HepG2 (cell line): Measurements from ENCODE around the gene HS6ST2. TPM values are rescaled to one million over a fixed set of nuclear protein-coding genes. Genes with fewer than 3 reads are reported as not detected.

Experiments
- ISX ChIP-seq: sonication (generic); formaldehyde crosslinking; conservative IDR thresholded peaks from 2 replicates; pipeline ENCODE4 v1.5.0; 2020; ENCODE audit warnings: missing genetic modification reagents
- MEF2D ChIP-seq: sonication (generic); formaldehyde crosslinking; IDR thresholded peaks from 2 replicates; pipeline ENCODE4 v1.5.1; 2020; ENCODE audit warnings: mild to moderate bottlenecking, missing genetic modification reagents
- SALL1 ChIP-seq: sonication (generic); formaldehyde crosslinking; IDR thresholded peaks from 2 replicates; pipeline ENCODE4 v1.8.0; 2022; ENCODE audit warnings: mild to moderate bottlenecking, missing genetic modification reagents
- SMC3 ChIP-seq: IDR thresholded peaks from 2 replicates; pipeline ENCODE4 v1.6.1; 2011; ENCODE audit warnings: low read length, improper control_type of control experiment
- SRSF1 ChIP-seq: fragments of 200-400 bp; formaldehyde crosslinking; optimal IDR thresholded peaks from 2 replicates; pipeline ENCODE3; 2017; ENCODE audit warnings: mild to moderate bottlenecking, low read depth, low read length, moderate library complexity
- STAG1 ChIP-seq: sonication (generic); formaldehyde crosslinking; IDR thresholded peaks from 2 replicates; pipeline ENCODE4 v1.4.0; 2020; ENCODE audit warnings: missing genetic modification reagents
- ZC3H13 ChIP-seq: sonication (generic); formaldehyde crosslinking; IDR thresholded peaks from 2 replicates; pipeline ENCODE4 v1.8.1; 2023; ENCODE audit warnings: mild to moderate bottlenecking, missing genetic modification reagents, moderate library complexity
- ZMYM3 ChIP-seq: sonication (generic); formaldehyde crosslinking; IDR thresholded peaks from 2 replicates; pipeline ENCODE4 v1.5.1; 2020; ENCODE audit warnings: mild to moderate bottlenecking, missing genetic modification reagents
- ZNF367 ChIP-seq: sonication (generic); formaldehyde crosslinking; IDR thresholded peaks from 2 replicates; pipeline ENCODE4 v1.4.0; 2020; ENCODE audit warnings: missing genetic modification reagents, borderline replicate concordance
- ZNF598 ChIP-seq: sonication (generic); formaldehyde crosslinking; IDR thresholded peaks from 2 replicates; pipeline ENCODE4 v1.5.1; 2020; ENCODE audit warnings: mild to moderate bottlenecking, missing genetic modification reagents, borderline replicate concordance
- ZNF75D ChIP-seq: sonication (generic); formaldehyde crosslinking; IDR thresholded peaks from 2 replicates; pipeline ENCODE4 v1.8.1; 2023; ENCODE audit warnings: missing genetic modification reagents, mild to moderate bottlenecking, borderline replicate concordance
- ZSCAN22 ChIP-seq: sonication (generic); formaldehyde crosslinking; IDR thresholded peaks from 2 replicates; pipeline ENCODE4 v1.4.0; 2020; ENCODE audit warnings: mild to moderate bottlenecking, missing genetic modification reagents
- polyA plus RNA-seq, 8 experiments: library from polyadenylated mRNA; depleted of rRNA in 3 of 8; stranded (reverse) in 7 of 8; unstranded in 1 of 8; fragments of >200 nt; fragmentation: Illumina TruSeq in 4 of 8; extraction: Trizol in 4 of 8; gene quantifications; 2 replicates each; pipeline versions ENCODE4 v1.2.1 to v1.2.3, GENCODE V29; 2011 to 2016; ENCODE audit warnings: low read depth in 4 of 8, missing spikeins in 1 of 8, mixed read lengths in 1 of 8; ENCODE audit not compliant: insufficient read depth in 1 of 8
- total RNA-seq, 5 experiments: library from RNA; depleted of rRNA; stranded (reverse); fragments of >200 nt; fragmentation: Illumina TruSeq; extraction: Trizol; gene quantifications; 2 replicates each; pipeline ENCODE4 v1.2.3, GENCODE V29; 2016; ENCODE audit warnings: low read depth in 1 of 5
- TF ChIP-seq, protein P1 (sequence below): sonication (generic); formaldehyde crosslinking; IDR thresholded peaks from 2 replicates; pipeline ENCODE4 v1.5.0; 2020; ENCODE audit warnings: mild to moderate bottlenecking, missing genetic modification reagents, borderline replicate concordance
- TF ChIP-seq, protein P2 (sequence below): sonication (generic); formaldehyde crosslinking; IDR thresholded peaks from 2 replicates; pipeline ENCODE4 v1.5.1; 2020; ENCODE audit warnings: mild to moderate bottlenecking, missing genetic modification reagents
- TF ChIP-seq, protein P3 (sequence below): IDR thresholded peaks from 2 replicates; pipeline ENCODE4 v1.6.1; 2016; ENCODE audit warnings: mild to moderate bottlenecking
- TF ChIP-seq, protein P4 (sequence below): sonication (generic); formaldehyde crosslinking; IDR thresholded peaks from 2 replicates; pipeline ENCODE4 v1.9.0; 2022; ENCODE audit warnings: low read depth, missing genetic modification reagents

HS6ST2 gene
- total and polyA plus RNA-seq, 2 of the 13 experiments (the other 11 are each of a cell fraction or from before 2014, with no cell fraction given): 0.05 TPM; not detected in 1

DNA sequence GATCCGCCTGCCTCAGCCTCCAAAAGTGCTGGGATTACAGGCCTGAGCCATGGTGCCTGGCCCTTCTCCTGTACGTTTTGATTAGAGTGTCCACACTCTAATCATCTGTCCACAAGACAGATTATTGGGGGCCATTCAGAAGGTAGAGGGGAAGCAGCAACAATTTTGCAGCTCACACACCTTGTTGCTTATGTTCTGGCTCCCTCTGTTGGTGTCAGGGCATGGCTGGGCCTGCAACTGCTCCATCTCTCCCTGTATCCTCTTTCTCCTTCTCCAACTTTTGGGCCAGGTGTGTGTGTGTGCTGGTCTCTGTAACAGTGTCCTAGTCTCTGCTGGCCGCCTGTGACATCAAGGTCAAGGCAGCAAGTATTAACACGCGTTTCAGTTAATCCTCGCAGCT lies 344.1 kb downstream of the HS6ST2 start (continued):
- TF ChIP-seq, protein P1, sequence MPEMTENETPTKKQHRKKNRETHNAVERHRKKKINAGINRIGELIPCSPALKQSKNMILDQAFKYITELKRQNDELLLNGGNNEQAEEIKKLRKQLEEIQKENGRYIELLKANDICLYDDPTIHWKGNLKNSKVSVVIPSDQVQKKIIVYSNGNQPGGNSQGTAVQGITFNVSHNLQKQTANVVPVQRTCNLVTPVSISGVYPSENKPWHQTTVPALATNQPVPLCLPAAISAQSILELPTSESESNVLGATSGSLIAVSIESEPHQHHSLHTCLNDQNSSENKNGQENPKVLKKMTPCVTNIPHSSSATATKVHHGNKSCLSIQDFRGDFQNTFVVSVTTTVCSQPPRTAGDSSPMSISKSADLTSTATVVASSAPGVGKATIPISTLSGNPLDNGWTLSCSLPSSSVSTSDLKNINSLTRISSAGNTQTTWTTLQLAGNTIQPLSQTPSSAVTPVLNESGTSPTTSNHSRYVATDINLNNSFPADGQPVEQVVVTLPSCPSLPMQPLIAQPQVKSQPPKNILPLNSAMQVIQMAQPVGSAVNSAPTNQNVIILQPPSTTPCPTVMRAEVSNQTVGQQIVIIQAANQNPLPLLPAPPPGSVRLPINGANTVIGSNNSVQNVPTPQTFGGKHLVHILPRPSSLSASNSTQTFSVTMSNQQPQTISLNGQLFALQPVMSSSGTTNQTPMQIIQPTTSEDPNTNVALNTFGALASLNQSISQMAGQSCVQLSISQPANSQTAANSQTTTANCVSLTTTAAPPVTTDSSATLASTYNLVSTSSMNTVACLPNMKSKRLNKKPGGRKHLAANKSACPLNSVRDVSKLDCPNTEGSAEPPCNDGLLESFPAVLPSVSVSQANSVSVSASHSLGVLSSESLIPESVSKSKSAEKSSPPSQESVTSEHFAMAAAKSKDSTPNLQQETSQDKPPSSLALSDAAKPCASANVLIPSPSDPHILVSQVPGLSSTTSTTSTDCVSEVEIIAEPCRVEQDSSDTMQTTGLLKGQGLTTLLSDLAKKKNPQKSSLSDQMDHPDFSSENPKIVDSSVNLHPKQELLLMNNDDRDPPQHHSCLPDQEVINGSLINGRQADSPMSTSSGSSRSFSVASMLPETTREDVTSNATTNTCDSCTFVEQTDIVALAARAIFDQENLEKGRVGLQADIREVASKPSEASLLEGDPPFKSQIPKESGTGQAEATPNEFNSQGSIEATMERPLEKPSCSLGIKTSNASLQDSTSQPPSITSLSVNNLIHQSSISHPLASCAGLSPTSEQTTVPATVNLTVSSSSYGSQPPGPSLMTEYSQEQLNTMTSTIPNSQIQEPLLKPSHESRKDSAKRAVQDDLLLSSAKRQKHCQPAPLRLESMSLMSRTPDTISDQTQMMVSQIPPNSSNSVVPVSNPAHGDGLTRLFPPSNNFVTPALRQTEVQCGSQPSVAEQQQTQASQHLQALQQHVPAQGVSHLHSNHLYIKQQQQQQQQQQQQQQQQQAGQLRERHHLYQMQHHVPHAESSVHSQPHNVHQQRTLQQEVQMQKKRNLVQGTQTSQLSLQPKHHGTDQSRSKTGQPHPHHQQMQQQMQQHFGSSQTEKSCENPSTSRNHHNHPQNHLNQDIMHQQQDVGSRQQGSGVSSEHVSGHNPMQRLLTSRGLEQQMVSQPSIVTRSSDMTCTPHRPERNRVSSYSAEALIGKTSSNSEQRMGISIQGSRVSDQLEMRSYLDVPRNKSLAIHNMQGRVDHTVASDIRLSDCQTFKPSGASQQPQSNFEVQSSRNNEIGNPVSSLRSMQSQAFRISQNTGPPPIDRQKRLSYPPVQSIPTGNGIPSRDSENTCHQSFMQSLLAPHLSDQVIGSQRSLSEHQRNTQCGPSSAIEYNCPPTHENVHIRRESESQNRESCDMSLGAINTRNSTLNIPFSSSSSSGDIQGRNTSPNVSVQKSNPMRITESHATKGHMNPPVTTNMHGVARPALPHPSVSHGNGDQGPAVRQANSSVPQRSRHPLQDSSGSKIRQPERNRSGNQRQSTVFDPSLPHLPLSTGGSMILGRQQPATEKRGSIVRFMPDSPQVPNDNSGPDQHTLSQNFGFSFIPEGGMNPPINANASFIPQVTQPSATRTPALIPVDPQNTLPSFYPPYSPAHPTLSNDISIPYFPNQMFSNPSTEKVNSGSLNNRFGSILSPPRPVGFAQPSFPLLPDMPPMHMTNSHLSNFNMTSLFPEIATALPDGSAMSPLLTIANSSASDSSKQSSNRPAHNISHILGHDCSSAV (CRISPR knock-in tag): no peak
- peak; percentile 14; the same call in 1 of the 2 replicates for TF ChIP-seq SALL1 (CRISPR knock-in tag)
- TF ChIP-seq ZNF75D: no peak
- peak; percentile 53; the same call in 1 of the 2 replicates for TF ChIP-seq SMC3
- no peak for TF ChIP-seq ZSCAN22 (CRISPR knock-in tag)
- no peak for TF ChIP-seq ZNF598 (CRISPR knock-in tag)
- TF ChIP-seq ZMYM3: peak; percentile 47; the same call in 1 of the 2 replicates
- no peak for TF ChIP-seq ZNF367 (CRISPR knock-in tag)
- TF ChIP-seq ISX (CRISPR knock-in tag): no peak
- TF ChIP-seq MEF2D (CRISPR knock-in tag): no peak
- TF ChIP-seq, protein P2, sequence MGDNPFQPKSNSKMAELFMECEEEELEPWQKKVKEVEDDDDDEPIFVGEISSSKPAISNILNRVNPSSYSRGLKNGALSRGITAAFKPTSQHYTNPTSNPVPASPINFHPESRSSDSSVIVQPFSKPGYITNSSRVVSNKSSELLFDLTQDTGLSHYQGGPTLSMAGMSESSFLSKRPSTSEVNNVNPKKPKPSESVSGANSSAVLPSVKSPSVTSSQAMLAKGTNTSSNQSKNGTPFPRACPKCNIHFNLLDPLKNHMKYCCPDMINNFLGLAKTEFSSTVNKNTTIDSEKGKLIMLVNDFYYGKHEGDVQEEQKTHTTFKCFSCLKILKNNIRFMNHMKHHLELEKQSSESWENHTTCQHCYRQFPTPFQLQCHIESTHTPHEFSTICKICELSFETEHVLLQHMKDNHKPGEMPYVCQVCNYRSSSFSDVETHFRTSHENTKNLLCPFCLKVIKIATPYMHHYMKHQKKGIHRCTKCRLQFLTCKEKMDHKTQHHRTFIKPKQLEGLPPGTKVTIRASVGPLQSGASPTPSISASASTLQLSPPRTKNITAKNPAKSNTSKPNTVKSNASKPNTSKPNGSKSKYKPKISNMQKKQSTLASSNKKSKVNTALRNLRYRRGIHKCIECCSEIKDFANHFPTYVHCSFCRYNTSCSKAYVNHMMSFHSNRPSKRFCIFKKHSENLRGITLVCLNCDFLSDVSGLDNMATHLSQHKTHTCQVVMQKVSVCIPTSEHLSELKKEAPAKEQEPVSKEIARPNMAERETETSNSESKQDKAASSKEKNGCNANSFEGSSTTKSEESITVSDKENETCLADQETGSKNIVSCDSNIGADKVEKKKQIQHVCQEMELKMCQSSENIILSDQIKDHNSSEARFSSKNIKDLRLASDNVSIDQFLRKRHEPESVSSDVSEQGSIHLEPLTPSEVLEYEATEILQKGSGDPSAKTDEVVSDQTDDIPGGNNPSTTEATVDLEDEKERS: no peak
- TF ChIP-seq, protein P3, sequence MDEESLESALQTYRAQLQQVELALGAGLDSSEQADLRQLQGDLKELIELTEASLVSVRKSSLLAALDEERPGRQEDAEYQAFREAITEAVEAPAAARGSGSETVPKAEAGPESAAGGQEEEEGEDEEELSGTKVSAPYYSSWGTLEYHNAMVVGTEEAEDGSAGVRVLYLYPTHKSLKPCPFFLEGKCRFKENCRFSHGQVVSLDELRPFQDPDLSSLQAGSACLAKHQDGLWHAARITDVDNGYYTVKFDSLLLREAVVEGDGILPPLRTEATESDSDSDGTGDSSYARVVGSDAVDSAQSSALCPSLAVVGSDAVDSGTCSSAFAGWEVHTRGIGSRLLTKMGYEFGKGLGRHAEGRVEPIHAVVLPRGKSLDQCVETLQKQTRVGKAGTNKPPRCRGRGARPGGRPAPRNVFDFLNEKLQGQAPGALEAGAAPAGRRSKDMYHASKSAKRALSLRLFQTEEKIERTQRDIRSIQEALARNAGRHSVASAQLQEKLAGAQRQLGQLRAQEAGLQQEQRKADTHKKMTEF (CRISPR knock-in tag): 0 out of 2 replicates have a peak, but pooled peaks have one; percentile 26
- TF ChIP-seq ZC3H13 (CRISPR knock-in tag): no peak
- peak; percentile 93 for TF ChIP-seq STAG1
- no peak for TF ChIP-seq SRSF1
- TF ChIP-seq, protein P4, sequence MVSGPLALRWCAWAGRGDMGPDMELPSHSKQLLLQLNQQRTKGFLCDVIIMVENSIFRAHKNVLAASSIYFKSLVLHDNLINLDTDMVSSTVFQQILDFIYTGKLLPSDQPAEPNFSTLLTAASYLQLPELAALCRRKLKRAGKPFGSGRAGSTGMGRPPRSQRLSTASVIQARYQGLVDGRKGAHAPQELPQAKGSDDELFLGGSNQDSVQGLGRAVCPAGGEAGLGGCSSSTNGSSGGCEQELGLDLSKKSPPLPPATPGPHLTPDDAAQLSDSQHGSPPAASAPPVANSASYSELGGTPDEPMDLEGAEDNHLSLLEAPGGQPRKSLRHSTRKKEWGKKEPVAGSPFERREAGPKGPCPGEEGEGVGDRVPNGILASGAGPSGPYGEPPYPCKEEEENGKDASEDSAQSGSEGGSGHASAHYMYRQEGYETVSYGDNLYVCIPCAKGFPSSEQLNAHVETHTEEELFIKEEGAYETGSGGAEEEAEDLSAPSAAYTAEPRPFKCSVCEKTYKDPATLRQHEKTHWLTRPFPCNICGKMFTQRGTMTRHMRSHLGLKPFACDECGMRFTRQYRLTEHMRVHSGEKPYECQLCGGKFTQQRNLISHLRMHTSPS (CRISPR knock-in tag): no peak
